Endothelial cell (in vitro differentiated cells): ENCODE results near the gene ATP10D. TPM values are rescaled to one million over a fixed set of nuclear protein-coding genes. Genes with fewer than 3 reads are reported as not detected.

Experiments
- DNase-seq: peaks from one replicate; pipeline ENCODE4 v3.0.0; 2021; ENCODE audit warnings: low spot score
- H3K27ac Mint-ChIP-seq: one replicate; pipeline ENCODE4 v1.8.0; 2021; ENCODE audit warnings: mixed read lengths, inconsistent platforms; ENCODE audit not compliant: unreplicated experiment
- H3K27me3 Mint-ChIP-seq: one replicate; pipeline ENCODE4 v1.8.0; 2021; ENCODE audit warnings: mild to moderate bottlenecking, moderate library complexity, mixed read lengths, inconsistent platforms; ENCODE audit not compliant: unreplicated experiment
- H3K36me3 Mint-ChIP-seq: one replicate; pipeline ENCODE4 v1.8.0; 2021; ENCODE audit warnings: mild to moderate bottlenecking, low read depth, mixed read lengths, inconsistent platforms; ENCODE audit not compliant: unreplicated experiment
- H3K4me1 Mint-ChIP-seq: one replicate; pipeline ENCODE4 v1.8.0; 2021; ENCODE audit warnings: mild to moderate bottlenecking, mixed read lengths, inconsistent platforms; ENCODE audit not compliant: unreplicated experiment
- H3K4me3 Mint-ChIP-seq: one replicate; pipeline ENCODE4 v1.8.0; 2021; ENCODE audit warnings: mild to moderate bottlenecking, mixed read lengths, inconsistent platforms; ENCODE audit not compliant: unreplicated experiment
- H3K9me3 Mint-ChIP-seq: one replicate; pipeline ENCODE4 v1.8.0; 2021; ENCODE audit warnings: mixed read lengths, inconsistent platforms; ENCODE audit not compliant: unreplicated experiment
- CTCF ChIP-seq: fragments of 200-600 bp; sonication (generic); IDR thresholded peaks from one replicate; pipeline ENCODE4 v1.5.0; 2021; ENCODE audit warnings: antibody characterized with exemption; ENCODE audit not compliant: unreplicated experiment
- total RNA-seq: library from RNA; stranded (reverse); fragmentation: NEBNext Ultra II Directional; extraction: Animal tissue kit (Norgen Biotek cat#: 25700); gene quantifications from one replicate; pipeline ENCODE4 v1.2.1, GENCODE V29; 2021; ENCODE audit not compliant: unreplicated experiment

The ATP10D gene
- total RNA-seq, 1 donor from 2014 or later, result 9.3 TPM

DNA sequence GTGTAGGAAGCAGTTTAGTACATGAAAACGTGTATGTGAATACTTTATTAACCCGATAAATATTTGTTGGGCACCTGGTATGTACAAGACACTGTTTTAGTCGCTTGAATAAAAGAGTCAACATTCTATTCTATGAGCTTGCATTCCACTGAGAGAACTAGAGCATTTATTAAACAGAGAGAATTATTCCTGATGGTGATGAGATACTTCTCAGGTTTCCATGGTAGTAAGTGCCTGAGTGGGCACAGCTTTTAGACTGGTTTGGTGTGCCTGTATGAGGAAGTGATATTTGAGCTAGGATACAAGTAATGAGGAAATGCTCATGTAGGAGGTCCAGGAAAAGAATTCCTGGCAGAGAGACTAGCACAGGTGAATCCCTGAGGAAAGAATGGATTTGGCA is 94.2 kb downstream of the ATP10D start:
- TF ChIP-seq CTCF, result no peak
- H3K27ac Mint-ChIP-seq, result no peak overlapping the region
- no peaks in the 10 kb centered on the region for H3K9me3 Mint-ChIP-seq
- no peak for DNase-seq
- H3K4me1 Mint-ChIP-seq, result peaks cover 4% of the 10 kb centered on the region
- no peaks in the 10 kb centered on the region for H3K27me3 Mint-ChIP-seq
- H3K4me3 Mint-ChIP-seq, result no peak overlapping the region
- peaks cover 5% of the 10 kb centered on the region for H3K36me3 Mint-ChIP-seq

DNA sequence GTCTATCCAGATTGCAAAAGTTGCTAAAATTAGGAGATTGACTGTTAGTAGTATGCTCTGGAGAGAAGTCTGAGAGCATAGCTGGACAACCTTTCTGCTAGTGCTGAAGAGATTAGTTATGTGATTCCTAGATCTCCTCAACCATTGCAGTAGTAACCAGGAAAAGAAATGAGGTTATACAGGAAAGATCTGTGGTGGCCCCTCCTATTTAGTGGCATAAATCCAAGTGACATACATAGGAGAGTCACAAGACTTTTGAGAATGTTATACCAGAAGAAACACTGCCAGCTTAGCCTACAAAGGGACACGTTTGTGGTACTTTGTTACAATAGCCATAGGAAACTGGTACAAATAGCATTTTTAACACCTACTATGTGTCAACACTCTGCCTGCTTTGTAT is 105.2 kb downstream of the ATP10D start:
- TF ChIP-seq CTCF, result no peak

GRCh38 chr4:47597696-47598095 is 112.6 kb downstream of the ATP10D start:
- H3K4me3 Mint-ChIP-seq, result no peak overlapping the region
- TF ChIP-seq CTCF, result no peak
- no peak for DNase-seq
- no peaks in the 10 kb centered on the region for H3K36me3 Mint-ChIP-seq
- no peaks in the 10 kb centered on the region for H3K27me3 Mint-ChIP-seq
- no peaks in the 10 kb centered on the region for H3K4me1 Mint-ChIP-seq
- H3K27ac Mint-ChIP-seq, result no peak overlapping the region
- H3K9me3 Mint-ChIP-seq, result no peaks in the 10 kb centered on the region

More for the DNA sequence above, 105.2 kb downstream of the ATP10D start:
- Mint-ChIP-seq H3K4me3 (no peak overlapping the region), H3K4me1 (no peaks in the 10 kb centered on the region), H3K36me3 (peaks cover 26% of the 10 kb centered on the region), H3K9me3 (no peaks in the 10 kb centered on the region), H3K27ac (no peak overlapping the region), H3K27me3 (no peaks in the 10 kb centered on the region)
- no peak for DNase-seq

DNA sequence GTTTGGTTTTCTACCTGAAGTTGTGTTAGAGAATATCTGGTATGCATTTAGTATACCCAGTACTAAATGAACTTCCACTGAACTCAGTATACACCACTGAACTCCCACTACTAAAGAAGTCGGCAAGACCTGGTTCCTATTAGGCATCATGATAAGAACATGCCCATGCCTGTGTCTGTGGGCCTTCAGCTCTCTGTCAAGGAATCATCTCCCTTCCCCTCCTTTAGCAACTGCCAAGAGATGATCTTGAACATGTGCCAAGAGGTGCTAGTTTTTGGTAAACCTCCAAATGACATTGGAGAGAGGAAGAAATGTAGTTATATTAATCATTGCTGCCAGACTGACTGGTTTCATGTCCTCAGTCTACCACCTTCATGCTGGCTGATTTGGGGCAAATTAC is 113.2 kb downstream of the ATP10D start:
- DNase-seq, result no peak
- Mint-ChIP-seq H3K4me1 (no peaks in the 10 kb centered on the region), H3K36me3 (no peaks in the 10 kb centered on the region), H3K27me3 (no peaks in the 10 kb centered on the region), H3K9me3 (no peaks in the 10 kb centered on the region), H3K4me3 (no peak overlapping the region), H3K27ac (no peak overlapping the region)
- TF ChIP-seq CTCF, result no peak

- no peak for TF ChIP-seq CTCF
- H3K27ac Mint-ChIP-seq, result no peak overlapping the region
- no peak for DNase-seq
- H3K4me3 Mint-ChIP-seq, result no peak overlapping the region
- no peaks in the 10 kb centered on the region for H3K27me3 Mint-ChIP-seq
- no peaks in the 10 kb centered on the region for H3K36me3 Mint-ChIP-seq
- no peaks in the 10 kb centered on the region for H3K9me3 Mint-ChIP-seq
- H3K4me1 Mint-ChIP-seq, result no peaks in the 10 kb centered on the region
Observed at GRCh38 chr4:47598896-47599295, 113.8 kb downstream of the ATP10D start.
